GM21737 (cell line): ENCODE data around the gene TEKT2.

Experiments used
- ATAC-seq: cut with Tn5 transposase; IDR thresholded peaks from one replicate; pipeline ENCODE4 v1.9.1; 2021; ENCODE audit warnings: mild to moderate bottlenecking, moderate library complexity; ENCODE audit not compliant: unreplicated experiment

Gene TEKT2

DNA sequence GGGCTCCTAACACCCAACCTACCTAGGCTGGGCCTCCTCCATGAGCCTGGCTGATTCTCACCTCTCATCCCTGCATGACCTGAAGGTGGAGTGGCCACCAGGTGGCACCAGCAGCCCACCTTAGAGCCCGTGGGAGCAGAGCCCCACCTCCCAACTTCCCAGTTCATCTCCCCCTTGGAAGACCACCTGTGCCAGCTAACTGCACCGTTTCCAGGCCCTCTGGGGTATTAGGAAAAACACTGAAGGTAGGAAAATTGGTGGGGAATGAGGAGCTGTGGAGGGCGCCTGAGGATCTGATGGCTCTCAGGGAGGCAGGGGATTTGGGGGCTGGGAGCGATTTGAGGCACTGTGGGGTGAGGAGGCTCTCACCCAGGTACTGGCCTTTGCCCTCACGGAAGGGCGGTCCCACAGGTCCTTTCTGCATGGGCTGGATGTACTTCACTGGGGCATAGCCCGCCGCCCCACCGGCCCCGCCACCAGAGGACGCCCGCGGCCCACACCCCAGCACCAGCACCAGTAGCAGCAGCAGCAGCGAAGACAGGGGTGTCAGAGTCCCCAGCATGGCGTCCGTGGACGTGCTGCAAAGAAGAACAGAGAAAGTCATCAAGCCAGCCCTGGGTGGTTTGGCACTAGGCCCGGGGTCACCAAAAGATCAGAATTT lies 15.9 kb downstream of the TEKT2 start:
- no peak for ATAC-seq

DNA sequence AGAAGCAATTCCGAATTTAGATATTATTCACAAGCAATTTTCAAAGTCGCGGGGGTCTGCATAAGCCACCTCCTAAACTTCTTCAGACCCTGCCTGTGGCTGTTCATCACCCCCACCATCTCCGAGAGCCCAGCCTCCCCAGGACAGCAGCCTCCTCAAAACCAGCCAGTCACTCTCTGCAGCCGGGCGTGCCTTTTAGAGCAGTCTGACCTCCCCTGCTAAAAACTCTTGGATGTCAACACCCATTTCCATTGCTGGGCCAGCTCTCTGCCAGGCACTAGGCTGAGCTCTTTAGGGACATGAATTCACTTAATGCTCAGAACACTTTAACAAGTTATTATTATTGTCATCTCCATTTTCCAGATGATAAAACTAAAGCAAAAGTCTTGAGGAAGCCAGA lies 16.5 kb downstream of the TEKT2 start:
- ATAC-seq = no peak

DNA sequence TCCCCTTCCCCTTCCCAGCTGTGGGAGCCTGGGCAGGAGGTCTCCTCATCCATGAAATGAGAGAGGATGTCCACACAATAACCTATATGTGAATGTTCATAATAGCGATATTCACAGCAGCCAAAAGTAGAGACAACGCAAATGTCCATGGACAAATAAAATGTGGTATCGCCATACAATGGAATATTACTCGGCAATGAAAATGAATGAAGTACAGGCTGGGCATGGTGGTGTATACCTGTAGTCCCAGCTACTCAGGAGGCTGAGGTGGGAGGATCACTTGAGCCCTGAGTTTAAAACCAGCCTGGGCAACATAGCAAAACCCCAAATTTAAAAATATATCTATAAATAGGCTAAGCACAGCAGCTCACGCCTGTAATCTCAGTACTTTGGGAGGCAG lies 17.7 kb downstream of the TEKT2 start:
- no peak for ATAC-seq

DNA sequence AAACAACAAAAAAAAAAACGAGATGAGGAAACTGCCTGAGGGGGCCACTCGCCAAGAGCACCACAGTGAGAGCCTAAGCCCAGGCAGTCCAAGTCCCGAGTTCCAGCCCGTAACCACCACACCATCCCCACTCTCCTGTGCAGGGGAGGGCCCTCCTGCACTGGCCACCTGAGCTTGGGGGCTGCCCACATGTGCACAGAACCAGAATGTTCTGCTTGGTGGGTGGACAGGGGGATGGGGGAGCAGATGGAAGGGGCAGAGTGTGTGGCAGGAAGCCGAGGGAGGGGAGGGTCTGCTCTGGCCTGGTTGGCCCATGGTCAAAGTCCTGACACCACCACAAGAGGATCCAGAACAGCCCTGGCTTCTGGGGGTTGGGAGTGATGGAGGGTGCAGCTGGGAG lies 22.4 kb downstream of the TEKT2 start:
- no peak for ATAC-seq

DNA sequence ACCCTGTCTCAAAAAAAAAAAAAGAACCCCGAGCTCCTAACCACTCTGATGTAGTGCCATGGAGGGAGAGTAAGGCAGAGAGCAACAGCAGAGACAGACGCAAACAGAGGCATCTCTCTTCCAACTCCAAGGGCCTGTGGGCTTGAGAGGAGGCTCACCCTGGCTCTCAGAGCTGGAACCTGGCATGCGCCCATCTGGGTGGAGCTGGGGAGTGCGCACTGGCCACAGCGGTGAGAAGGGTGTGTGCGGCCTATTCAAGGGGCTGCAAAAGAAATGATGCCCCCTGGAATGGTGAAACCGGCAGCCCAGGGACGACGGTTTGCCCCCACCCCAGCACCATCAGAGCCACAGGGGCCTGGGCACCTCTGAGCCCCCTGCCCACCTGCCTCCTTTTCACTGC lies 23.5 kb downstream of the TEKT2 start:
- ATAC-seq = no peak

DNA sequence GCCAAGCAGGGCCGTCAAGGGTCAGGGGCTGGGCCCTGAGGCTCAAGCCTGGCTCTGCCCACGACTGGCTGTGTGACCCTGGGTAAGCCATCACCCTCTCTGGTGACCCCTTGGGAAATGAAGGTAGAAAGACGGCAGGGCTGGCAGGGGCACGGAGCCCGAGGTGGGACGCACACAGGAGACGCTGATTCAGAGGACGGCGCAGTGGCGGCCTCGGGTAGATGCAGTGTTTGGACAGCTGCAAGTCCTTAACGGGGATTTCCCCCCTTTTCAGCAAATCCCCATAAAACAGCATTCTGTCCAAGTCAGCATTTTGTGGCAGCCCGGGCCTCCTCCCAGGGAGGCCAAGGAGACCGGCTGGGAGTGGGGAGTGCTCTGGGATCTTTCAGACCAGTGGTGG lies 24.4 kb downstream of the TEKT2 start:
- no peak for ATAC-seq

DNA sequence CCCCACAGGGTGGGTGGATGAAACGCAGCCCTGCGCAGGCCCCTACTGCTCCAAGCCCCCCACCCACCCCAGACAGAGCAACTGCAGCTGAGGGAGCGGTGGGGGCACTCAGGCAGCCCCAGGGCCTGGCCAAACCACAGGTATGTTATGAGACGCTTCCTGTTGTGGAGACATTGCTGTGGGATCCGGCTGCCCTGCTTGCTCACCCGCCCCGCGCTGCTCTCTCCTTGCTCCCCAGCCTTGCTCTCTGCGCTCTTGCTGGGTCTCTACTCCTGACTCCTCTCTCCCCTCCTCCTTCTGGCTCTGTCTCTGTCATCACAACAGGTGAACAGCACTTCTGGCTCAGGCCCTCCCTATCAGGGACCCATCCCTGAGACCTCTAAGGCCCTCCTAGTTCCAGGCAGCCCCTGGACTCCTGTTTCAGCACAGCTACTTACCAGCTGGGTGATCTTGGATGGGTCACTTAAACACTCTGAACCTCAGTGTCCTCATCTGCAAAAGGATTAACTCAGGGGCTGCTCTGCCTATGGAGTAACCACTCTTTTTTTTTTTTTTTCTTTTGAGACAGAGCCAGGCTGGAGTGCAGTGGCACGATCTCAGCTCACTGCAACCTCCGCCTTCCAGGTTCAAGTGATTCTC lies 25.3 kb downstream of the TEKT2 start:
- ATAC-seq = no peak

DNA sequence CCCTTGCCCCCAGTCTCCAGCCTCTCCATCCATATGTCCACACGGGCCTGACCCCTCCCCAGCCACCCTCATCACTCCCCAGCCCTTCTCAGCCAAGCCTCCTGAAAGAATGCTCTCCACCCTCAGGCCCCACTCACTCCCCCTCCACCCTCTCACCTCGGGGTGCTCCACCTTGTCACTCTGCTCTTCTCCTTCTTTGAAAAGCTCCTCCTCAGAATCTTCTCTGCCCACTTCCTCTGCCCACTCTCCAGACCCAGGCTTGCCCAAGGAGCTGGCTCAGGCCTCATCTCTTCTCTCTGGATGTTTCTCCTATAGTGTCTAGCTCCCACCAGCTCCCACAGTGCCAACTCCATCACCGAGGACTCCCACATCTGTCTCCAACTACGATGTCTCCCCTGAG lies 27.3 kb downstream of the TEKT2 start:
- no peak for ATAC-seq

DNA sequence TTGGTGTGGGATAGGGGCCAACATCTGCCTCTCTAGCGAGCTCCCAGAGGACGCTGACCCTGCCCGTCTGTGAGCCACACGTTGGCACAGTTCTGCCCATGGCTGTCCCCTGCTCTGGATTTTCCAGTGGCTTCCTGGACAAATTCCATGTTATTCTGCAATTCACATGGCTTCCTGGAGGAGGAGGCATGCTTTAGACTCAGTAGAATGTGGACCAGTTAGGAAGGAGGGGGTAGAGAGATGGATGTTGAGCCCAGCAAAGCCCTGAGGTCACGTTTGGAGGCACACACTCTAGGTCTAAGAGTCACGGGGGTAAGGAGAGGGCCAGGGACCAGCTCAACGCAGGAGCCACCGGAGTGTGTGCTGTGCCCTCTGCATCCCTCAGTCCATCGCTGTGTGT lies 28.9 kb downstream of the TEKT2 start:
- ATAC-seq = no peak

DNA sequence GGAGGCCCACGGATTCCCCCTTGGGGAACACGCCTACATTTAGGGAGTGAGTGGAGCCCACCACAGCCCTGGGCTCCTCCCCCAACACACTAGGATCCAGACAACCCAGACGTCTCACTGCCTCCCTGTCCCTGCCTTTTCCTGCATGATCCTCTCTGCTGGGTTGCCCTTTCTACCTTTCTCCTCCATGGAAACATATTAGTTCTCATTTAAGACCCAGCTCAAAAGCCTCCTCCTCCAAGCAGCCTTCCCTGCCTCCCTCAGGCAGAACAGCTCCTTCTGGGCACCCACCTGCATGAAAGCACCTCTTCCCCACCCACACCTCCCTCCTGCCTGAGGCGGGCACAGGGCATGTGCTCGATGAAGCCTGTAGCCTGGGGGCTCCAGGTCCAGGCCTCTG lies 30.5 kb downstream of the TEKT2 start:
- ATAC-seq = no peak

DNA sequence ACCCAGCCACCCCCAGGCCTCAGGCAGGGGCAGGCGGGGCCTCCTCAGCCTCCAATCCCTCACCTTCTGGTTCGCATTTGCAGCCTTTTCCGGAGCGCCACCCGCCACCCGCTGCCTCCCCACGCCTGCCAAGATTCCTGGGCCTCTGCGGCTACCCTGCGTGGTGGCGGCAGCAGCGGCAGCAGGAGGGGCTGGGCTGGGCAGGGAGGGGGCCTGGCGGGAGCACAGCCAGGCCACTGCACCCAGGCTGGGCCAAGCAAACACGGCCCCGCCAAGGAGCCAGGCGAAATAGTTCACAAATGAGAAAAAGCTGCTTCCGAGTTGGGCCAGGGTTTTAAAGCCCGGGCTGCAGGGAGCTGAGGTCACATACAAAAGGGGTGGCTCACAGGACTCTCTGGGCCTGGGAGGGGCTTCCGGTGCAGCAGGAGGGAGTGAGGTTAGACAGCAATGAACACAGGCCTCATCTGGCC lies 31.3 kb downstream of the TEKT2 start:
- no peak for ATAC-seq

DNA sequence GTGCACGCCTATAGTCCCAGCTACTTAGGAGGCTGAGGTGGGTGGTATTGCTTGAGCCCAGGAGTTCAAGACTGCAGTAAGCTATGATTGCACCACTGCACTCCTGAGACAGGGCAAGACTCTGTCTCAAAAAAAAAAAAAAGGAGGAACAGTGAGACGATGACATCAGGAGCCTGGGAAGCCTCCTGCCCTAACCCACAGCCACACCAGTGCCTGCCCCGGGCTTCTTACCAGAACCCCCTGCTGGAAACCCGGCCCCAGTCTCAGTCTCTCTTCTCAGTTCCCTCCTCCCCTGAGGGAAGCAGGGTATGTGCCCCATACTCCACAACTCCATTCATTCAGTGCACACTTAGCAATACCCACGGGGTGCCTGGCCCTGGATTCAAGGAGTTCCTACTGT lies 32.0 kb downstream of the TEKT2 start:
- ATAC-seq = no peak

DNA sequence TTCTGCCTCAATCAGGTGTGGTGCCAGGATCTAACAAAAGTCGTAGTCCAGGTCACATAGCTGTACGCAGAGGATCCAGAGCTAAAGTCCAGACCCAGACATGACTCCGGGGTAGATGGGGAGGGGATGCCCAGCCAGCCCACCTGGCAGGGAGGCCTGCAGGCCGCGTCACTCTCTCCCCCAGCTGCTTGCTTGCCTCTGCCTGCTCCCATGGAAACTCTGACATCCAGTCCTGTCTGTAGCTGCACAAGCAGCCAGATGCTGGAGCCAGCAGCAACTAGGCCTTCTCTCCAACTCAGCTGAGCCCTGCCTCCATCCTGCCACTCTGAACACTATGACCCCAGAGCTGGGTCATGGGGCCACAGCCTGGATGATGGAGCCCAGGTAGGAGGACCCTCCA lies 33.0 kb downstream of the TEKT2 start:
- ATAC-seq = no peak

DNA sequence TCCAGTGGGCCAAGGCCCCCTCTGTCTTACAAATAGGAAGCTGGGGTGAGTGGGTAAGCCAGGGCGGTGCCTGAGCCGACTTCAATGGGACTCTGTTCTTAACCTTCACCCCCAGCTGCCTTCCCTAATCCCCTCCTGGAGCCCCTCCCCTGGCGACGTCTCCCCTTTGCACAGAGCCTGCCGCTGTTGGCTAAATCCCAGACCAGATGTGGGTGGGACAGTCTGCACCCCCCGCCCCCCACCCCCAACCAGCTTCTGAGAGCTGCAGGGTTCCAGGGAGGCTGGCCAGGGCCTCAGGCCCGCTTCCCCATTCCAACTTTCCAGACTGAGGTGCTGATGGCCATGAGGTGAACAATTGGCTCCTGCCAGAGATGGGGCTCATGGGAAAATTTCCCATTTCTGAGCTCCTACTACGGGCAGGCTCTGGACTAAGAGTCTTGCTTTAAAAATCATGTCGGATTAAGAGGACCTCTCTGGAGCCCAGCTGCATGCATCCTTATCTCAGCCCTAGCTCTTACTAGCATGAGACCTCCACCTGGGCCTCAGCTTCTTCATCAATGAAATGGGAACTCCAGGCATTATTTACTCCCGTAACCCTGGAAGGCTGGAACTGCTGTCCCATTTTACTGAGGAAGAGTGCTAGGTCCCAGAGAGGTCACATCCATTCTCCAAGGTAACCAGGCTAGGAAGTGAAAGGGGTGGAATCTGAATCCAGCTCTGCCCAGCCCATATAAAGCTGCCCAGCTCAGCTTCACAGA lies 34.7 kb downstream of the TEKT2 start:
- no peak for ATAC-seq

DNA sequence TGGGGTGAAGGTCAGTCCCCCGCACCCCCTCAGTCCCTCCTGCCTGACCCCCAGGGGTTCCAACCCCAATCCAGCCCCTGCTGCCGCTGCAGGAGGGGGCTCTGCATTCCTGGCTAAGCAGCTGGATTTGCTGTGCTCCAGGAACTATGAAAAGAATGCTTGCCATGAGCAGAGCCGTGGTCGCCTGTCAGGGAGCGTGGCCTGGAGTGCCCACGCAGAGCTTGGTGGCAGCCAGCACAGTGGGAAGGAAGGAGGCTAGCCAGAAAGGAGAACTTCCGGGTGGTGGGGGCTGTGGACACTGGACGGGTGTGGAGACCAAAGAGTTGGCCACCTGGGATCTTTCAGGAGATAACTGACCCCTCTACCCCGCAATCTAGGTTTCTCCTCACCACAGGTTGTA lies 35.6 kb downstream of the TEKT2 start:
- no peak for ATAC-seq

DNA sequence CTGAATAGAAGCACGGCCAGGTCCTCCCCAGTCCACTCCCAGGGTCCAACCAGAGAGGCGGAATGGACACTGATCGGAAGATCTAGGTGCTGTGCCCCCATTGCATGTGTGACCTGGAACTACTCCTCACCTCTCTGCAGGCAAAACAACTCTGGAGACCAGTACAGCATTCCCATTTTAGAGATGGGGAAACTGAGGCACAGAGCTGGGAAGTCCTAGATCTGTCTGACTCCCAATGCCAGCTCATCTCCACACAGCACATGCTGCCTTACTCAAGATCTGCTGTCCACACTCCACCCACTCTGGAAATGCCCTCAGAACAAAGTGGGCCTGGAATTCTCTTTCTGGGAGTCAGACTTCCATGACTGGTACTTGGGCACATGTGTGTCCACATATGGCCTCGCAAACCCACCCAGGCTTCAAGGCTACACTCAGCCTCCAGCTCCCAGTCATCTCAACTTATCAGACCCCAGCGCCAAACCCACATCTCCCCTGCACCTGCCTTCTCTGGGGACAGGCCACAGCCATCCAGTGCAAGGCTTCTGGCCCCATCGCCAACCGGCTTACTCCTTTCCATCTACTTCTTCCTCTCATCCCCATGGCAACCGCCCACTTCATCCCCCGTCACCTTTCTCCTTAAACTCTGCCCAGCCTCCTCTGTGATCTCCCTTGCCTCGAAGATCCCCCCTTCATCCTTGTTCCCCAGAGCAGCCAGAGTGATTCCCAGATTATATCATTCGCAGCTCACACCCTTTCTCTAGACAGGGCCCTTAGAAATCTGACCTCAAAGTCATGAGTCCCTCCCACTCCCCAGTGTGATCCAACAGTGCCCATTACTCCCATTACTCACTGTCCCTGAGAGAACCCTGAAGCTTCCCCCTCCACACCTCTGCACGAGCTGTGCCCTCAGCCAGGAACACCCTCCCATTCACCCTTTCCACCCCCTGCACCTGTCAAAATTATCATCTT lies 38.5 kb downstream of the TEKT2 start:
- ATAC-seq = no peak

DNA sequence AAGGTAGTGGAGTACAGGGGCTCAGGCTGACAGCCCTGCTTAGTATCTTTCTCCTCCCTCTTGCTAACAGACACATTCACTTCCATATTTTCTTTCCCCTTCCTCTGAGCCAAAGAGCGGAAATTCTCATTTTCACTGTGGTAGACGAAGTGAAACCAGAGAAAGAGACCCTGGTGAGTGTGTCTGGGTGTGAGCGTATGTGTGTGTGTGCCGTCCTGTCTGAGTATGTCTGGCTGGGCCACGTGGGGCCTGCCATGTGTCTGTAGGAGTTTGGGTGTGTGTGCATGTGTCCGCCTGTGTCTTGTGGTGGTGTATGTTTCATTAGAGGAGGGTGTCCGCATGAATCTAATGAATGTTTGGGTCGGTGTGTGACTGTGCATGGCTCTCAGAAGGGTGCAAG lies 39.5 kb downstream of the TEKT2 start:
- ATAC-seq = no peak

DNA sequence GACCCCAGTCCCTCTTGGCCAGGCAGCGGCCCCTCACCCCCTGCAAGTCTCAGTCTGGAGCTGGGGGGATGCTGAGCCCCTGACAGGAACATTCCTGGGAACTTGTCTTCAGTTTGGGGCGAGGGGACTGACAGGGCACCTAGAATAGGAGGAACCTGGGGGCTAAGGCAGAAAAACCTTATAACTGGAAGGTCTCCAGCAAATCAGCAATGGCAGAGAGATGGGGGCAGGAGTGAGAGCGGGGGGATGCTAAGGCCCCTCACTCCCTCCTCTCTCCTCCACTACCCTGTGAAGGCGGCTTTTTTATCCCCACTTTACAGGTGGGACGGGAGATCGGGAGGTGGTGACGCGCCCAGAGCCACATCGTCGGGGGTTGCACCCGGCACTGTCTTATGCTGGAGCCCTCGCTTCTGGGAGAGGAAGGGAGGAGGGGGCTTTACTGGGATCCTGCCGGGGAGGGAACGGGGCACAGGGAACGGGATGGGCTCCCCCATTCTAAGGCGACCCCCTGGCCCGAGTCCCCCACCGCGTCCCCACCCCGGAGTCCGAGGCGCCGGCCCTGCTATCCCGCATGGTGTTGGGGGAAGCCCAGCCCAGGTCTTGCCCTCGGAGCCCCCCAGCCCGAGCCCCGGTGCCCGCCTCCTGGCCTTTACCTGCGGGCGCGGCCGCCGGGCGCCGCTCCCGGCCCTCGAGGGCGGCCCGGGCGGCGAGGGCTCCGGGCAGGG lies 40.7 kb downstream of the TEKT2 start:
- no peak for ATAC-seq

DNA sequence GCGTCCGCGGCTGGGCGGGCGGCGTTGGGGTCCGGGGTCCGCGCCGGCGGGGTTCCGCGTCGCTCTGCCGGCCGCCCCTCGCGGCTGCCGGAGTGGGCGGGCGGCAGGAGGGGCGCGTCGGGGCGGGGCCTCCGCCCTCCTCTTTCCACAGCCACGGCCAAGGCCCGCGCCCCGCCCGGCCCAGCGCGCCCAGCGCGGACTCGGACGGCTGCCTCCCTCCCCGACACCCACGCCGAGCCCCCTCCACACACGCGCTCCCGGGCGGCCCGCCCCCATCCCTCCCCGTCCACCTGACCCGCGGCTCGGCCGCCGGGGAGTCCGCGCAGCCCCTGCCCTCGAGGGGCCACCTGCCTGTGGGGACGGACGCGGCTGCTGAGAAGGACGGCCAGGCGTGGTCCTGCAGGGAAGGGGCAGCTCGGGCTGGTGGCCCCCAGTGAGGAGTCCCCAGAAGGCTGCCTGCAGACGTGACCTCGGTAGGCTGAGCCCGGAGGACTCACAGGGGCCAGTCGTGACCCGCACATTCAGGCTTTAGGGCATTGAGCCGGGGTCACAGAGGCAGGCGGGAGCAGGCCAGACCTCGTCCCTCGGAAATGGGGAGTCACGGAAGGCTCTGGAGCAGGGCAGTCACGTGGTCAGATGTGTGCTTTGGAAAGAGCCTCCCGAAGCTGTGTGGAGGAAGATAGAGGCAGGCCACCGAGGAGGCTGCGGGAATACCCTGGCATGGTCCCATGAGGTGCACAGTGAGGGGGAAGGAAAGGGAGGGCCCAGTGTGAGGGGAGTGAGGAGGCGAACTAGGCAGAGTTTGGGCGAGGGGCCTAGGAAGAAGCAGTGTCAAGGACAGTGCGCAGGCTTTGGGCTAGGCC lies 41.5 kb downstream of the TEKT2 start, which contains the start of gene COL8A2:
Gene COL8A2, minus strand, starts transcription at position 94 of the 863 bp plus-strand sequence. CDS start 24,980 bp downstream, outside the sequence.
- no peak for ATAC-seq
